ENCODE results near the gene ZNF524. TPM values are rescaled to one million over a fixed set of nuclear protein-coding genes. Genes with fewer than 3 reads are reported as not detected.

The ZNF524 gene
- total and polyA plus RNA-seq, 3 experiments from 2014 or later: 13.9 to 35.9 (median 15.8) TPM

DNA sequence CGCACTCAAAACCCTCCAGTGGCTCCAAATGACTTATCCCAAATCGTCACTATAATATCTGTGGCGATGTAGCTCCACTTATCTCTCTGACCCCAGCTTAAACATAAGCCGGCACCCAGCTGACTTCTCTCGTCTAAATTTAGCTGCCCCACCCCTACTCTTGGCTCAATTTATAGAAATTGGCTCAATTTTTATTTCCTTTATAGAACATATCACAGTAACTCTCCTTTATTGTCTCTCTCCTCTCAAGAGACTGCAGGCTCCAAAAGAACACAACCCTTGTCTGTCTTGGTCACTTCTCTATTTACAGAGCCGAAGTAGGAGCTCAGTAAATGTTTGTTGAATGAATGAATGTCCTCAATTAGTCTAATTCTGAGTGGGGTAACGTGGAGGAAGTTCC is 23.5 kb downstream of the ZNF524 start:
- H3K4me1 ChIP-seq (ENCODE audit: insufficient read depth, low read length): peaks cover 47% of the 10 kb centered on the region
- no peaks in the 10 kb centered on the region for H3K27me3 ChIP-seq (ENCODE audit: insufficient read depth, low read length, poor library complexity, severe bottlenecking)
- no peak overlapping the region for H3K27ac ChIP-seq (ENCODE audit: low read depth, low read length)
- peak overlapping the region; percentile 86 to 96 (median 90) for H3K4me3 Mint-ChIP-seq
- no peaks in the 10 kb centered on the region for H3K9me3 Mint-ChIP-seq
- POLR2A ChIA-PET: interaction anchor here (0.7 to 2.9 kb wide), 3 partner anchors 10 to 18 kb away, joined by 3 to 22 read pairs (median 11); no protein-coding TSS in a partner anchor
- no peaks in the 10 kb centered on the region for H3K27me3 Mint-ChIP-seq
- CTCF ChIA-PET: interaction anchor here (1.0 to 6.5 kb wide), 6 partner anchors 13 to 156 kb away, joined by 3 to 67 read pairs (median 5); partner anchors contain the start of gene ZNF865
- peak overlapping the region in 6 of 8 donors; percentile 91 to 97 (median 94) for H3K27ac Mint-ChIP-seq
- H3K4me1 Mint-ChIP-seq: peaks cover 45 to 65% (median 62%) of the 10 kb centered on the region in 3 donors
- H3K36me3 Mint-ChIP-seq: peaks cover 0 to 5% (median 2%) of the 10 kb centered on the region in 3 donors
- peak overlapping the region; percentile 22 for H3K4me3 ChIP-seq (ENCODE audit: low read length)
- no peaks in the 10 kb centered on the region for H3K9me3 ChIP-seq (ENCODE audit: low read length)
- DNase-seq: no peak
- H3K36me3 ChIP-seq (ENCODE audit: insufficient read depth, low read length): no peaks in the 10 kb centered on the region

- H3K36me3 ChIP-seq (ENCODE audit: insufficient read depth, low read length): no peaks in the 10 kb centered on the region
- H3K4me3 ChIP-seq (ENCODE audit: low read length): peak within 1 kb of the TSS; percentile 63
- no peaks in the 10 kb centered on the region for H3K27me3 ChIP-seq (ENCODE audit: insufficient read depth, low read length, poor library complexity, severe bottlenecking)
- CTCF ChIA-PET: interaction anchor here (0.7 to 6.5 kb wide), 17 partner anchors 9 to 618 kb away, joined by 3 to 67 read pairs (median 4); partner anchors contain the start of genes FIZ1, ISOC2, U2AF2 and ZNF524
- no peaks in the 10 kb centered on the region for H3K9me3 ChIP-seq (ENCODE audit: low read length)
- H3K27ac ChIP-seq (ENCODE audit: low read depth, low read length): peak within 1 kb of the TSS; percentile 65
- peak within 1 kb of the TSS; percentile 86 to 96 (median 90) for H3K4me3 Mint-ChIP-seq
- H3K9me3 Mint-ChIP-seq: no peaks in the 10 kb centered on the region
- POLR2A ChIA-PET: interaction anchor here (0.6 to 3.3 kb wide), 13 partner anchors 10 to 507 kb away, joined by 3 to 34 read pairs (median 6); partner anchors contain the start of genes CCDC106, FIZ1, NAT14 and PPP1R12C
- H3K27me3 Mint-ChIP-seq: no peaks in the 10 kb centered on the region
- peaks cover 0 to 3% (median 2%) of the 10 kb centered on the region in 3 donors for H3K36me3 Mint-ChIP-seq
- peak; percentile 90 to 96 (median 91) for DNase-seq
- peaks cover 47% of the 10 kb centered on the region for H3K4me1 ChIP-seq (ENCODE audit: insufficient read depth, low read length)
- H3K4me1 Mint-ChIP-seq: peaks cover 45 to 63% (median 60%) of the 10 kb centered on the region in 3 donors
- H3K27ac Mint-ChIP-seq: peak within 1 kb of the TSS; percentile 91 to 99 (median 94)
These were observed 24.3 kb downstream of the ZNF524 start, which contains the start of gene ZNF784 for GRCh38 chr19:55624109-55625003. TSS of gene ZNF784 (minus strand) at chr19:55624566. CDS start at chr19:55624561, 5 bp downstream.

- peaks cover 0 to 3% (median 2%) of the 10 kb centered on the region in 3 donors for H3K36me3 Mint-ChIP-seq
These were observed 24.9 kb downstream of the ZNF524 start for GRCh38 chr19:55625004-55625326.

DNA sequence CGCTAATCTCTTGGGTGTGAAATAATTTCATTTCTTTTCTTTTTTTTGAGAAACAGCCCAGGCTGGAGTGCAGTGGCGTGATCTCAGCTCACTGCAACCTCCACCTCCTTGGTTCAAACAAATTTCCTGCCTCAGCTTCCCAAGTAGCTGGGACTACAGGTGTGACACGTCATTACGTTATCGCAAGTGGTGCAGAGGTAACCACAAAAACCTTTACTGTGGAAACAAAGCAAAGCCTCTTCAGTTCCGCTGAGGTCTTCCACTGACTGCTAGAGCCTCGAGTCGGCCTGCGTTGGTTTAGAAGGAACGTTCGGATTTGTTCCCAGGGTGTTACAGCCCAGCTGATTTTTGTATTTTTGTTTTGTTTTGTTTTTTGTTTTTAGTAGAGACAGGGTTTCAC is 26.3 kb downstream of the ZNF524 start:
- Histone ChIP-seq H3K4me3 (ENCODE audit: low read length) (peak overlapping the region; percentile 21), H3K9me3 (ENCODE audit: low read length) (no peaks in the 10 kb centered on the region), H3K4me1 (ENCODE audit: insufficient read depth, low read length) (peaks cover 37% of the 10 kb centered on the region), H3K36me3 (ENCODE audit: insufficient read depth, low read length) (no peaks in the 10 kb centered on the region), H3K27me3 (ENCODE audit: insufficient read depth, low read length, poor library complexity, severe bottlenecking) (no peaks in the 10 kb centered on the region), H3K27ac (ENCODE audit: low read depth, low read length) (no peak overlapping the region)
- Mint-ChIP-seq H3K4me3 (peak overlapping the region; percentile 71 to 85 (median 77)), H3K27me3 (no peaks in the 10 kb centered on the region), H3K9me3 (no peaks in the 10 kb centered on the region), H3K36me3 (peaks cover 0 to 2% (median 1%) of the 10 kb centered on the region in 3 donors), H3K4me1 (peaks cover 30 to 45% (median 45%) of the 10 kb centered on the region in 3 donors), H3K27ac (peak overlapping the region; percentile 85 to 96 (median 92))
- peak in 4 of 5 donors; percentile 51 to 87 (median 80) for DNase-seq
- ChIA-PET POLR2A (interaction anchor here (0.6 to 3.3 kb wide), 6 partner anchors 16 to 150 kb away, joined by 3 to 34 read pairs (median 4); partner anchors contain the start of genes FIZ1, U2AF2 and ZNF628), CTCF (interaction anchor here (0.9 to 6.5 kb wide), 7 partner anchors 20 to 486 kb away, joined by 3 to 67 read pairs (median 13); partner anchors contain the start of genes FIZ1, ZNF524 and ZNF865)

More at GRCh38 chr19:55625004-55625326, 24.9 kb downstream of the ZNF524 start:
- Histone ChIP-seq H3K4me3 (ENCODE audit: low read length) (peak overlapping the region; percentile 63), H3K36me3 (ENCODE audit: insufficient read depth, low read length) (no peaks in the 10 kb centered on the region), H3K4me1 (ENCODE audit: insufficient read depth, low read length) (peaks cover 47% of the 10 kb centered on the region), H3K9me3 (ENCODE audit: low read length) (no peaks in the 10 kb centered on the region), H3K27me3 (ENCODE audit: insufficient read depth, low read length, poor library complexity, severe bottlenecking) (no peaks in the 10 kb centered on the region), H3K27ac (ENCODE audit: low read depth, low read length) (peak overlapping the region; percentile 65)
- no peak for DNase-seq
- peaks cover 42 to 58% (median 56%) of the 10 kb centered on the region in 3 donors for H3K4me1 Mint-ChIP-seq
- CTCF ChIA-PET: interaction anchor here (0.9 to 6.5 kb wide), 13 partner anchors 9 to 163 kb away, joined by 3 to 67 read pairs (median 5); partner anchors contain the start of genes FIZ1, ISOC2, U2AF2 and ZNF524
- peak overlapping the region; percentile 86 to 96 (median 90) for H3K4me3 Mint-ChIP-seq
- peak overlapping the region in 7 of 8 donors; percentile 61 to 97 (median 94) for H3K27ac Mint-ChIP-seq
- POLR2A ChIA-PET: interaction anchor here (0.6 to 3.3 kb wide), 11 partner anchors 9 to 508 kb away, joined by 3 to 34 read pairs (median 4); partner anchors contain the start of genes CCDC106, FIZ1, NAT14 and PPP1R12C
- no peaks in the 10 kb centered on the region for H3K27me3 Mint-ChIP-seq
- H3K9me3 Mint-ChIP-seq: no peaks in the 10 kb centered on the region

GRCh38 chr19:55632463-55632834 is 32.4 kb downstream of the ZNF524 start:
- peaks cover 43% of the 10 kb centered on the region for H3K4me1 ChIP-seq (ENCODE audit: insufficient read depth, low read length)
- Mint-ChIP-seq H3K27me3 (peaks cover 0 to 7% of the 10 kb centered on the region in 2 donors), H3K9me3 (no peaks in the 10 kb centered on the region), H3K4me3 (peak overlapping the region in 4 of 7 donors; percentile 2 to 69 (median 36)), H3K36me3 (peaks cover 0 to 22% (median 2%) of the 10 kb centered on the region in 3 donors), H3K4me1 (peaks cover 38 to 49% (median 47%) of the 10 kb centered on the region in 3 donors), H3K27ac (peak overlapping the region in 7 of 8 donors; percentile 6 to 83 (median 57))
- H3K9me3 ChIP-seq (ENCODE audit: low read length): no peaks in the 10 kb centered on the region
- no peaks in the 10 kb centered on the region for H3K36me3 ChIP-seq (ENCODE audit: insufficient read depth, low read length)
- ChIA-PET POLR2A (interaction anchor here (0.7 to 2.7 kb wide), 4 partner anchors 8 to 33 kb away, joined by 3 to 22 read pairs (median 6); partner anchors contain the start of genes FIZ1, ZNF524 and ZNF784), CTCF (interaction anchor here (0.8 to 5.4 kb wide), 26 partner anchors 8 to 492 kb away, joined by 3 to 74 read pairs (median 8); partner anchors contain the start of genes CCDC106, NAT14, U2AF2 and ZNF579)
- H3K27ac ChIP-seq (ENCODE audit: low read depth, low read length): no peak overlapping the region
- H3K4me3 ChIP-seq (ENCODE audit: low read length): no peak overlapping the region
- DNase-seq: peak; percentile 81 to 92 (median 87)
- H3K27me3 ChIP-seq (ENCODE audit: insufficient read depth, low read length, poor library complexity, severe bottlenecking): no peaks in the 10 kb centered on the region

- H3K36me3 ChIP-seq (ENCODE audit: insufficient read depth, low read length): no peaks in the 10 kb centered on the region
- H3K27me3 ChIP-seq (ENCODE audit: insufficient read depth, low read length, poor library complexity, severe bottlenecking): no peaks in the 10 kb centered on the region
- H3K36me3 Mint-ChIP-seq: peaks cover under 1 to 29% (median 6%) of the 10 kb centered on the region in 3 donors
- H3K4me3 ChIP-seq (ENCODE audit: low read length): no peak overlapping the region
- CTCF ChIA-PET: interaction anchor here (0.7 to 5.4 kb wide), 13 partner anchors 9 to 494 kb away, joined by 3 to 74 read pairs (median 22); partner anchors contain the start of genes CCDC106, U2AF2, ZNF579 and ZNF784
- H3K27ac Mint-ChIP-seq: peak overlapping the region in 2 of 8 donors; percentile 77 to 98
- peaks cover 45 to 57% (median 51%) of the 10 kb centered on the region in 3 donors for H3K4me1 Mint-ChIP-seq
- peaks cover 0 to 7% of the 10 kb centered on the region in 2 donors for H3K27me3 Mint-ChIP-seq
- no peaks in the 10 kb centered on the region for H3K9me3 Mint-ChIP-seq
- H3K4me1 ChIP-seq (ENCODE audit: insufficient read depth, low read length): peaks cover 50% of the 10 kb centered on the region
- H3K4me3 Mint-ChIP-seq: peak overlapping the region in 3 of 7 donors; percentile 42 to 99 (median 57)
- no peaks in the 10 kb centered on the region for H3K9me3 ChIP-seq (ENCODE audit: low read length)
- H3K27ac ChIP-seq (ENCODE audit: low read depth, low read length): no peak overlapping the region
- POLR2A ChIA-PET: interaction anchor here (0.6 to 3.1 kb wide), 6 partner anchors 10 to 332 kb away, joined by 3 to 22 read pairs (median 6); partner anchors contain the start of genes CCDC106, ZNF628 and ZNF784
- no peak for DNase-seq
These were observed 33.8 kb downstream of the ZNF524 start for GRCh38 chr19:55633861-55634260.

- no peaks in the 10 kb centered on the region for H3K27me3 ChIP-seq (ENCODE audit: insufficient read depth, low read length, poor library complexity, severe bottlenecking)
- H3K36me3 ChIP-seq (ENCODE audit: insufficient read depth, low read length): no peaks in the 10 kb centered on the region
- Mint-ChIP-seq H3K9me3 (no peaks in the 10 kb centered on the region), H3K36me3 (peaks cover 3 to 32% (median 8%) of the 10 kb centered on the region in 3 donors), H3K4me3 (peak overlapping the region; percentile 91 to 100 (median 99)), H3K27ac (peak overlapping the region; percentile 98 to 100 (median 100)), H3K4me1 (peaks cover 51 to 70% (median 62%) of the 10 kb centered on the region in 3 donors), H3K27me3 (peaks cover 0 to 7% of the 10 kb centered on the region in 2 donors)
- peak overlapping the region; percentile 100 for H3K27ac ChIP-seq (ENCODE audit: low read depth, low read length)
- ChIA-PET POLR2A (interaction anchor here (0.6 to 3.1 kb wide), 13 partner anchors 11 to 678 kb away, joined by 3 to 22 read pairs (median 5); partner anchors contain the start of genes CCDC106, FIZ1, TMEM238 and U2AF2), CTCF (interaction anchor here (2.8 to 5.4 kb wide), 4 partner anchors 10 to 120 kb away, joined by 8 to 74 read pairs (median 25); partner anchors contain the start of genes U2AF2 and ZNF784)
- no peak for DNase-seq
- H3K4me3 ChIP-seq (ENCODE audit: low read length): peak overlapping the region; percentile 91
- H3K4me1 ChIP-seq (ENCODE audit: insufficient read depth, low read length): peaks cover 56% of the 10 kb centered on the region
- no peaks in the 10 kb centered on the region for H3K9me3 ChIP-seq (ENCODE audit: low read length)
These were observed 35.2 kb downstream of the ZNF524 start for GRCh38 chr19:55635334-55635717.
